Hepatocyte (in vitro differentiated cells): ENCODE results near the gene ANKRD37.

Source experiments
- EZH2phosphoT487 ChIP-seq: fragments of 200-600 bp; sonication (generic); IDR thresholded peaks from one replicate; pipeline ENCODE4 v1.6.1; 2018; ENCODE audit warnings: antibody characterized with exemption, mild to moderate bottlenecking, low read depth, moderate library complexity; ENCODE audit not compliant: unreplicated experiment, severe bottlenecking
- TF ChIP-seq, protein P1 (sequence below): fragments of 200-600 bp; sonication (generic); IDR thresholded peaks from 2 replicates; pipeline ENCODE4 v1.5.1; 2016; ENCODE audit warnings: antibody characterized with exemption, mild to moderate bottlenecking; ENCODE audit not compliant: poor library complexity

DNA sequence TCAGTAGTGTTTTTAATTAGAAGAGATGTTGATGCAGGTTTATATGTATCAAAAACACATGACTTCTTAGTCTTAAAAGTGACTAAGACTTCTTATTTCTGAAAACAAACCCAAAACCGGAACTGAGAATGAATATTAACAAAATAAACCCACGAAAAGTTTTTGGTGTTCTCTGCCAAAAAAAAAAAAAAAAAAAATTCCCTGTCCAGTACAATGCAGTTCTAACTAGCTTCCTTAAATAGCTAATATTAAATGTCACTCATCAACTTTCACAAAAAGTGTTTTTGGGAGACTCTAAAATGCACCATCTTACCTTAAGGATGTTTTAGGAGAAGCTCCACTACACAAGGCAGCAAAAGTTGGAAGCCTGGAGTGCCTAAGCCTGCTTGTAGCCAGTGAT, 2.0 kb downstream of the ANKRD37 start:
- TF ChIP-seq, protein P1, sequence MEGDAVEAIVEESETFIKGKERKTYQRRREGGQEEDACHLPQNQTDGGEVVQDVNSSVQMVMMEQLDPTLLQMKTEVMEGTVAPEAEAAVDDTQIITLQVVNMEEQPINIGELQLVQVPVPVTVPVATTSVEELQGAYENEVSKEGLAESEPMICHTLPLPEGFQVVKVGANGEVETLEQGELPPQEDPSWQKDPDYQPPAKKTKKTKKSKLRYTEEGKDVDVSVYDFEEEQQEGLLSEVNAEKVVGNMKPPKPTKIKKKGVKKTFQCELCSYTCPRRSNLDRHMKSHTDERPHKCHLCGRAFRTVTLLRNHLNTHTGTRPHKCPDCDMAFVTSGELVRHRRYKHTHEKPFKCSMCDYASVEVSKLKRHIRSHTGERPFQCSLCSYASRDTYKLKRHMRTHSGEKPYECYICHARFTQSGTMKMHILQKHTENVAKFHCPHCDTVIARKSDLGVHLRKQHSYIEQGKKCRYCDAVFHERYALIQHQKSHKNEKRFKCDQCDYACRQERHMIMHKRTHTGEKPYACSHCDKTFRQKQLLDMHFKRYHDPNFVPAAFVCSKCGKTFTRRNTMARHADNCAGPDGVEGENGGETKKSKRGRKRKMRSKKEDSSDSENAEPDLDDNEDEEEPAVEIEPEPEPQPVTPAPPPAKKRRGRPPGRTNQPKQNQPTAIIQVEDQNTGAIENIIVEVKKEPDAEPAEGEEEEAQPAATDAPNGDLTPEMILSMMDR: no peak
- TF ChIP-seq EZH2phosphoT487: no peak
